B cell (primary cell): ENCODE results near the gene RBM17. TPM values are rescaled to one million over a fixed set of nuclear protein-coding genes. Genes with fewer than 3 reads are reported as not detected.

Source experiments
- ATAC-seq: fragments of 200-7000 bp; cut with Tn5 transposase; one replicate; pipeline ENCODE4 v1.10.0; 2021; ENCODE audit warnings: low read depth, mild to moderate bottlenecking, moderate number of reproducible peaks, moderate library complexity
- CTCF ChIA-PET: fragments of 350-600 bp; sonication (Branson Sonifier 250); formaldehyde crosslinking; loops from one replicate; lab custom pipeline; 2021; ENCODE audit warnings: antibody characterized with exemption, inconsistent platforms; lab: Charles Lee
- POLR2A ChIA-PET: fragments of 350-600 bp; sonication (Branson Sonifier 250); formaldehyde crosslinking; loops from one replicate; lab custom pipeline; 2021; ENCODE audit warnings: antibody characterized with exemption; lab: Charles Lee
- DNase-seq: peaks from one replicate; pipeline ENCODE4 v3.0.0; 2013
- H2AFZ ChIP-seq: 2 replicates; pipeline ENCODE4 v1.6.1; 2012; ENCODE audit warnings: mild to moderate bottlenecking, low read depth, low read length; ENCODE audit not compliant: insufficient read depth, poor library complexity, severe bottlenecking
- H3K27ac ChIP-seq, 2 donors: 1 replicate in 1 of 2; 2 replicates in 1 of 2; pipeline ENCODE4 v1.5.1; 2012 to 2013; ENCODE audit warnings: low read length in 2 of 2, mild to moderate bottlenecking in 2 of 2, moderate library complexity in 1 of 2
- H3K27me3 ChIP-seq, 4 experiments: fragments of 200-600 bp in 1 of 4; sonication (generic) in 1 of 4; replicated peaks in 1 of 4; 1 replicate in 2 of 4; 2 replicates in 2 of 4; pipeline versions ENCODE4 v1.6.1 to v1.7.0; 2013 to 2016; ENCODE audit warnings: low read length in 3 of 4, mild to moderate bottlenecking in 2 of 4, mixed read lengths in 1 of 4, moderate library complexity in 1 of 4; ENCODE audit not compliant: insufficient read depth in 4 of 4, control insufficient read depth in 3 of 4; ENCODE audit errors: control extremely low read depth in 1 of 4
- H3K36me3 ChIP-seq, 2 experiments: replicated peaks in 1 of 2; 1 replicate in 1 of 2; 2 replicates in 1 of 2; pipeline versions ENCODE4 v1.6.1 to v1.7.1; 2013; ENCODE audit warnings: low read length in 1 of 2; ENCODE audit not compliant: insufficient read depth in 2 of 2, control insufficient read depth in 1 of 2; ENCODE audit errors: control extremely low read depth in 1 of 2, extremely low read depth in 1 of 2
- H3K4me1 ChIP-seq, 2 donors: fragments of 200-600 bp in 1 of 2; sonication (generic) in 1 of 2; 1 replicate in 1 of 2; 2 replicates in 1 of 2; pipeline versions ENCODE4 v1.5.1 to v1.6.1; 2013 to 2017; ENCODE audit warnings: low read length in 2 of 2; ENCODE audit not compliant: control insufficient read depth in 2 of 2, insufficient read depth in 2 of 2
- H3K4me2 ChIP-seq: replicated peaks from 2 replicates; pipeline ENCODE3; 2012; ENCODE audit warnings: mild to moderate bottlenecking, low read depth, low read length; ENCODE audit not compliant: poor library complexity, severe bottlenecking
- H3K4me3 ChIP-seq, 5 experiments: fragments of 200-600 bp in 1 of 5; sonication (generic) in 1 of 5; 1 replicate in 3 of 5; 2 replicates in 2 of 5; pipeline versions ENCODE4 v1.5.1 to v1.7.0; 2011 to 2016; ENCODE audit warnings: low read length in 4 of 5, mild to moderate bottlenecking in 4 of 5, low read depth in 2 of 5, control low read depth in 1 of 5, moderate library complexity in 1 of 5; ENCODE audit not compliant: insufficient read depth in 1 of 5; ENCODE audit errors: control extremely low read depth in 1 of 5, extremely low read depth in 1 of 5
- H3K79me2 ChIP-seq: fragments of 200-600 bp; sonication (generic); one replicate; pipeline ENCODE4 v1.6.0; 2016; ENCODE audit warnings: low read length; ENCODE audit not compliant: control insufficient read depth, insufficient read depth
- H3K9ac ChIP-seq: fragments of 200-600 bp; sonication (generic); 2 replicates; pipeline ENCODE4 v1.6.1; 2017; ENCODE audit warnings: mild to moderate bottlenecking, low read length, moderate library complexity
- H3K9me3 ChIP-seq, 3 donors: one replicate each; pipeline versions ENCODE4 v1.6.1 to v1.7.1; 2013; ENCODE audit warnings: low read length in 2 of 3; ENCODE audit not compliant: control insufficient read depth in 2 of 3, insufficient read depth in 1 of 3; ENCODE audit errors: control extremely low read depth in 1 of 3
- H4K20me1 ChIP-seq: 2 replicates; pipeline ENCODE4 v1.6.0; 2012; ENCODE audit warnings: mild to moderate bottlenecking, low read length; ENCODE audit not compliant: insufficient read depth, control insufficient read depth, poor library complexity, severe bottlenecking
- H3K27ac Mint-ChIP-seq: one replicate; pipeline ENCODE4 v1.8.0; 2021; ENCODE audit warnings: mixed read lengths
- H3K27me3 Mint-ChIP-seq: one replicate; pipeline ENCODE4 v1.8.0; 2021; ENCODE audit warnings: mixed read lengths
- H3K4me1 Mint-ChIP-seq: one replicate; pipeline ENCODE4 v1.8.0; 2021; ENCODE audit warnings: mixed read lengths
- H3K4me3 Mint-ChIP-seq: one replicate; pipeline ENCODE4 v1.8.0; 2021; ENCODE audit warnings: mixed read lengths
- H3K9me3 Mint-ChIP-seq: one replicate; pipeline ENCODE4 v1.8.0; 2022; ENCODE audit warnings: mixed read lengths; ENCODE audit not compliant: insufficient read depth
- CTCF ChIP-seq: fragments of 200-600 bp; IDR thresholded peaks from one replicate; pipeline ENCODE4 v1.8.0; 2022; ENCODE audit warnings: antibody characterized with exemption, mild to moderate bottlenecking
- EZH2 ChIP-seq: IDR thresholded peaks from 2 replicates; pipeline ENCODE4 v1.6.1; 2012; ENCODE audit warnings: borderline replicate concordance, low read depth, mild to moderate bottlenecking, moderate library complexity, low read length; ENCODE audit not compliant: insufficient read depth, poor library complexity, severe bottlenecking
- WGBS: methylation state at CpG from one replicate; pipeline ENCODE4 v1.1.5; 2013; ENCODE audit warnings: missing lambda C conversion rate; ENCODE audit not compliant: insufficient coverage; 5-methylcytosine and 5-hydroxymethylcytosine counted together
- intact Hi-C: fragments of 100-400 bp; cut with micrococcal nuclease; formaldehyde crosslinking; loops from one replicate; pipeline ENCODE4 v1.10.0; 2022
- polyA plus RNA-seq: library from polyadenylated mRNA; depleted of rRNA; stranded (reverse); fragments of >200 nt; gene quantifications from 2 replicates; pipeline ENCODE4 v1.2.3, GENCODE V29; 2012
- total RNA-seq, 2 donors: library from RNA; stranded (reverse); fragments of 120-200 nt in 1 of 2; gene quantifications; 1 replicate in 1 of 2; 2 replicates in 1 of 2; pipeline versions ENCODE4 v1.2.3 to v1.2.4, GENCODE V29; 2013 to 2022

The RBM17 gene
- total and polyA plus RNA-seq, 2 donors (not counting 1 experiment from before 2014, with no cell fraction given): 34.7 to 168 TPM

GRCh38 chr10:6119962-6120361, 31.1 kb downstream of the RBM17 start:
- ChIA-PET POLR2A (no interaction called here), CTCF (interaction anchor here (0.6 kb wide), 1 partner anchor 24 kb away, joined by 5 read pairs; no protein-coding TSS in a partner anchor)
- WGBS: 96% methylated on average over 13 of the region's 13 CpGs
- no peaks in the 10 kb centered on the region for H3K9me3 ChIP-seq
- no peaks in the 10 kb centered on the region for H3K27me3 ChIP-seq
- Mint-ChIP-seq H3K4me1 (no peaks in the 10 kb centered on the region), H3K4me3 (no peak overlapping the region), H3K27me3 (no peaks in the 10 kb centered on the region), H3K27ac (no peak overlapping the region), H3K9me3 (no peaks in the 10 kb centered on the region)
- H3K4me1 ChIP-seq: no peaks in the 10 kb centered on the region
- no peak for TF ChIP-seq EZH2
- no peak for TF ChIP-seq CTCF
- no peak overlapping the region for H3K27ac ChIP-seq
- no peak overlapping the region for H3K4me3 ChIP-seq
- intact Hi-C loops: no loop called here
- H4K20me1 ChIP-seq: no peaks in the 10 kb centered on the region
- no peak overlapping the region for H3K9ac ChIP-seq
- no peaks in the 10 kb centered on the region for H3K79me2 ChIP-seq
- ATAC-seq: no peak
- no peak overlapping the region for H2AFZ ChIP-seq
- no peak overlapping the region for H3K4me2 ChIP-seq
- no peak for DNase-seq
- H3K36me3 ChIP-seq: peaks cover 4 to 18% of the 10 kb centered on the region in 2 experiments

- no peak overlapping the region for H3K27ac ChIP-seq
- ChIA-PET CTCF (interaction anchor here (0.6 kb wide), 1 partner anchor 24 kb away, joined by 5 read pairs; no protein-coding TSS in a partner anchor), POLR2A (no interaction called here)
- Mint-ChIP-seq H3K27ac (no peak overlapping the region), H3K27me3 (no peaks in the 10 kb centered on the region), H3K4me3 (no peak overlapping the region), H3K4me1 (no peaks in the 10 kb centered on the region), H3K9me3 (no peaks in the 10 kb centered on the region)
- intact Hi-C loops: no loop called here
- peaks cover 4 to 11% of the 10 kb centered on the region in 2 experiments for H3K36me3 ChIP-seq
- H3K4me1 ChIP-seq: no peaks in the 10 kb centered on the region
- WGBS: 93% methylated on average over 14 of the region's 15 CpGs
- DNase-seq: no peak
- H3K9me3 ChIP-seq: no peaks in the 10 kb centered on the region
- no peak overlapping the region for H3K4me3 ChIP-seq
- no peaks in the 10 kb centered on the region for H4K20me1 ChIP-seq
- H3K4me2 ChIP-seq: no peak overlapping the region
- no peaks in the 10 kb centered on the region for H3K79me2 ChIP-seq
- TF ChIP-seq CTCF: no peak
- TF ChIP-seq EZH2: no peak
- H3K27me3 ChIP-seq: no peaks in the 10 kb centered on the region
- no peak overlapping the region for H3K9ac ChIP-seq
- no peak overlapping the region for H2AFZ ChIP-seq
- ATAC-seq: no peak
Measured at GRCh38 chr10:6120691-6121090, 31.9 kb downstream of the RBM17 start.
